Stomach (tissue), 9 donors: Measurements from ENCODE around the gene TAF4. TPM values are rescaled to one million over a fixed set of nuclear protein-coding genes. Genes with fewer than 3 reads are reported as not detected.
"Not testable (repeated sequence)": the region's sequence is repeated elsewhere in the genome, so short reads cannot be mapped to it uniquely, and the experiment has no call there.

Experiments
- DNase-seq, 2 donors: peaks; one replicate each; pipeline versions ENCODE4 v3.0.0 to v3.0.0-alpha.2; 2013 to 2019
- H3K27ac ChIP-seq, 5 donors: fragments of 200-600 bp in 4 of 5; sonication (generic) in 4 of 5; one replicate each; pipeline ENCODE4 v1.5.1; 2013 to 2019; ENCODE audit warnings: mild to moderate bottlenecking in 1 of 5, moderate library complexity in 1 of 5
- H3K27me3 ChIP-seq, 3 donors: fragments of 200-600 bp; sonication (generic); one replicate each; pipeline ENCODE4 v1.5.1; 2017 to 2019; ENCODE audit warnings: mixed run types in 1 of 3
- H3K36me3 ChIP-seq, 4 donors: fragments of 200-600 bp; sonication (generic); 1 replicate in 3 of 4; 2 replicates in 1 of 4; pipeline ENCODE4 v1.5.1; 2016 to 2019
- H3K4me1 ChIP-seq, 4 donors: fragments of 200-600 bp; sonication (generic); one replicate each; pipeline ENCODE4 v1.5.1; 2016 to 2019
- H3K4me3 ChIP-seq, 4 donors: fragments of 200-600 bp; sonication (generic) in 3 of 4; one replicate each; pipeline ENCODE4 v1.5.1; 2016 to 2019; ENCODE audit warnings: mild to moderate bottlenecking in 1 of 4
- H3K9me3 ChIP-seq, 4 donors: fragments of 200-600 bp; sonication (generic); one replicate each; pipeline ENCODE4 v1.5.1; 2016 to 2019
- EP300 ChIP-seq: sonication (generic); formaldehyde crosslinking; IDR thresholded peaks from one replicate; pipeline ENCODE4 v1.6.1; 2017; ENCODE audit warnings: antibody characterized with exemption
- POLR2A ChIP-seq, 4 donors: fragments of 450-650 bp; IDR thresholded peaks; one replicate each; pipeline ENCODE4 v1.6.1; 2016; ENCODE audit warnings: antibody characterized with exemption in 4 of 4, control low read depth in 2 of 4, mild to moderate bottlenecking in 1 of 4, moderate library complexity in 1 of 4
- POLR2AphosphoS5 ChIP-seq, 3 donors: sonication (generic); formaldehyde crosslinking; IDR thresholded peaks; one replicate each; pipeline ENCODE4 v1.6.1; 2016; ENCODE audit warnings: antibody characterized with exemption in 3 of 3
- WGBS, 5 donors: extraction: QIAGEN DNeasy Blood & Tissue Kit in 3 of 5; methylation state at CpG; one replicate each; pipeline versions ENCODE4 v1.1.5 to v1.1.7; 2013 to 2018; 5-methylcytosine and 5-hydroxymethylcytosine counted together
- intact Hi-C: fragments of 100-400 bp; cut with DNase I; formaldehyde crosslinking; loops from one replicate; pipeline ENCODE4 v1.15.1; 2023; ENCODE audit warnings: low total_unique reads
- polyA plus RNA-seq, 3 donors: library from polyadenylated mRNA; stranded (reverse); fragments of 200-250 nt; gene quantifications; one replicate each; pipeline ENCODE4 v1.2.3, GENCODE V29; 2013
- total RNA-seq, 5 donors: library from RNA; depleted of rRNA; stranded (reverse); fragments of >200 nt; gene quantifications; one replicate each; pipeline versions ENCODE4 v1.1.0 to v1.2.3, GENCODE V29; 2014 to 2016
- TF ChIP-seq, protein P1 (sequence below), 7 experiments: fragments of 450-650 bp in 4 of 7; fragments of 200-600 bp in 3 of 7; sonication (generic) in 3 of 7; IDR thresholded peaks; one replicate each; pipeline ENCODE4 v1.5.1; 2016 to 2019; ENCODE audit warnings: antibody characterized with exemption in 7 of 7, control low read depth in 2 of 7, mild to moderate bottlenecking in 1 of 7
- donor health status: healthy with polysubstance abuse.
- donor health status: Bipolar disorder and iron deficiency.
- donor health status: healthy.

TAF4 gene
- total and polyA plus RNA-seq, 8 donors, result 3.2 to 33.9 (median 11.2) TPM

DNA sequence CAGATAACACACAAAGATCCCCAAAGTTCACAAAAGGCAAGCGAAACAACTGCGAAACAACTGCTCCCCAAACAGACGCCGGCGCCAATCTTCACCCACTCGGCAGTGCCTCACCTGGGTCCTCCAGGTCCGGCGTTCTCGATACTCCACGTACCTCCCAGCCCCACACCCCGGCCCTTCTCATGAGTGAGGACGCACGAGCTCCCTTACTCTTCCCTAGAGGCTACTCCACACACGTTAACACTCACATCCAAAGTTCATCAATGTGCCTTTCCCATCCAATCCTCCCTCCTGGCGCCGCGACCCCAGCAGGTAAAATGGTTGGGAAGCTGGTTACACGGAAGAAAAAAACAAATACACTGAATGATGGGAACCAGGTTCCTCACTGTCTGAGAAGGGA, 77.0 kb downstream of the TAF4 start:
- Histone ChIP-seq H3K9me3 (peaks cover 5 to 23% (median 17%) of the 10 kb centered on the region in 4 donors), H3K27ac (no peak overlapping the region), H3K4me3 (no peak overlapping the region), H3K4me1 (no peaks in the 10 kb centered on the region), H3K27me3 (no peaks in the 10 kb centered on the region), H3K36me3 (peaks cover 33 to 92% (median 90%) of the 10 kb centered on the region in 4 donors)
- WGBS, 5 donors, result 94 to 97% (median 96%) methylated on average over 18 of the region's 18 CpGs
- no peak for DNase-seq
- intact Hi-C loops, result no loop called here
- TF ChIP-seq EP300 (no peak), POLR2A (IDR thresholded peaks at IDR 0.05) (no peak), POLR2AphosphoS5 (IDR thresholded peaks at IDR 0.05) (no peak)
- TF ChIP-seq, protein P1, sequence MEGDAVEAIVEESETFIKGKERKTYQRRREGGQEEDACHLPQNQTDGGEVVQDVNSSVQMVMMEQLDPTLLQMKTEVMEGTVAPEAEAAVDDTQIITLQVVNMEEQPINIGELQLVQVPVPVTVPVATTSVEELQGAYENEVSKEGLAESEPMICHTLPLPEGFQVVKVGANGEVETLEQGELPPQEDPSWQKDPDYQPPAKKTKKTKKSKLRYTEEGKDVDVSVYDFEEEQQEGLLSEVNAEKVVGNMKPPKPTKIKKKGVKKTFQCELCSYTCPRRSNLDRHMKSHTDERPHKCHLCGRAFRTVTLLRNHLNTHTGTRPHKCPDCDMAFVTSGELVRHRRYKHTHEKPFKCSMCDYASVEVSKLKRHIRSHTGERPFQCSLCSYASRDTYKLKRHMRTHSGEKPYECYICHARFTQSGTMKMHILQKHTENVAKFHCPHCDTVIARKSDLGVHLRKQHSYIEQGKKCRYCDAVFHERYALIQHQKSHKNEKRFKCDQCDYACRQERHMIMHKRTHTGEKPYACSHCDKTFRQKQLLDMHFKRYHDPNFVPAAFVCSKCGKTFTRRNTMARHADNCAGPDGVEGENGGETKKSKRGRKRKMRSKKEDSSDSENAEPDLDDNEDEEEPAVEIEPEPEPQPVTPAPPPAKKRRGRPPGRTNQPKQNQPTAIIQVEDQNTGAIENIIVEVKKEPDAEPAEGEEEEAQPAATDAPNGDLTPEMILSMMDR (IDR thresholded peaks at IDR 0.05), result no peak

DNA sequence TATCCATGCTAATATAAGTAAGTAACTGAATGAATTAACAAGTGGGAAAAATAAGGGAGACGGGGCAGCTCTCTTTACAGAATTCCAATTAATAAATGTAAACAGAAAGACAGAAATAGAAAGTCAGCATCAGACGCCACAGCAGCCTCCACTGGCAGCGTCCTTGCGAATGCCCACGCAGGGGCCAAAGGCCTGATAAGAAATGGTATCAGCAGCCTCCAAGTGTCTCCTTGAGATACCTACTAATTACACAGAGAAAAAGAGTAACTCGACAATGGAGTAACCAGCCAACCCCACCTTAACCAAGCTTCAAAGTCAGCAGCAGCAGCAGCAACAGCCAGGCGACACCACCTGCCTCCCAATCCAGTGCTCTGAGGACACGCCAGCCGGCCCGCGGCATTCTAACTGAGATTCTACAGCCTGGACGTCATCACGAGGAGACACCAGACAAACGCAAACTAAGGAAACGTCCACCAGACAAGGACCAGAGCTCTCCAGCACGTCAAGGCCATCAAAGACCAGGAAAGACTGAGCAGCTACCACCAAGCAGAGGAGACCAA, 78.8 kb downstream of the TAF4 start:
- TF ChIP-seq POLR2A (IDR thresholded peaks at IDR 0.05), result no peak
- intact Hi-C loops, result no loop called here
- Histone ChIP-seq H3K9me3 (peaks cover 4 to 10% (median 9%) of the 10 kb centered on the region in 4 donors), H3K27me3 (no peaks in the 10 kb centered on the region), H3K4me1 (no peaks in the 10 kb centered on the region), H3K4me3 (no peak overlapping the region), H3K36me3 (peaks cover 15 to 85% (median 83%) of the 10 kb centered on the region in 4 donors), H3K27ac (no peak overlapping the region)
- DNase-seq, result no peak
- 76 to 84% (median 81%) methylated on average over 16 of the region's 16 CpGs for WGBS, 5 donors

DNA sequence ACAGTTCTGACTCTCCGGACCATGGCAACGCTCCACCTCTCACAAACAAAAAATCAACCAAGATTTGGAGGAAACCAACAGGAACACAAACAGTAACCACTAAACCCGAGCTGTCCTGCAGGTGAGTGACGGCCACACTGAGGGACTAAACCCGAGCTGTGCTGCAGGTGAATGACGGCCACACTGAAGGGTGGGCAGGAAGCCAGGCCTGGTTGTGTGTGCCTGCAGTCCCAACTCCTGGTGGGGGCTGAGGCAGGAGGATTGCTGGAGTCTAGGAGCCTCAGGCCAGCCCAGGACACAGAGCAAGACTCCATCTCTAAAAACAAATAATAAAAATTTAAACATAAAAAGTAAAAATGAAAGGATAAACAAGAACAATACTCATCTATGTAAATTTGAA, 80.6 kb downstream of the TAF4 start:
- WGBS, 5 donors, result 84 to 90% (median 88%) methylated on average over 6 of the region's 6 CpGs
- DNase-seq, result no peak
- H3K4me3 ChIP-seq, result no peak overlapping the region
- H3K4me1 ChIP-seq, result peaks cover 0 to 7% (median 0%) of the 10 kb centered on the region in 4 donors
- H3K27me3 ChIP-seq, result no peaks in the 10 kb centered on the region
- H3K9me3 ChIP-seq, result no peaks in the 10 kb centered on the region
- H3K36me3 ChIP-seq, result peaks cover 5 to 75% (median 74%) of the 10 kb centered on the region in 4 donors
- TF ChIP-seq, protein P1 (IDR thresholded peaks at IDR 0.05), result no peak
- no peak for TF ChIP-seq POLR2AphosphoS5 (IDR thresholded peaks at IDR 0.05)
- TF ChIP-seq EP300, result no peak
- no peak for TF ChIP-seq POLR2A (IDR thresholded peaks at IDR 0.05)
- H3K27ac ChIP-seq, result no peak overlapping the region
- intact Hi-C loops, result no loop called here

DNA sequence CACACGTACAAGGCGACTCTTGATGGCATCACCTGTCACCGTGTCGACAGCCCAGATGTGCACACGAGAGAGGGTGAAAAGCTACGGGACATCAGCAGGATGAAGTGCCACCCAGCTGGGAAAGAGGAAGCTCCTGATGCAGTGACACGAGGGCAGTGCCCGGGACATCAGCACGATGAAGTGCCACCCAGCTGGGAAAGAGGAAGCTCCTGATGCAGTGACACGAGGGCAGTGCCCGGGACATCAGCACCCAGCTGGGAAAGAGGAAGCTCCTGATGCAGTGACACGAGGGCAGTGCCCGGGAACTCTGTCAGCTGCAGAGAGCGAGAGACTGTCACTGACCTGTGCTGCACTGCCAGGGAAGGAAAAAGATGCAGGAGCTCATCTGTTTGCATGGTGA, 81.2 kb downstream of the TAF4 start:
- DNase-seq, H3K9me3 ChIP-seq, H3K4me1 ChIP-seq, H3K27me3 ChIP-seq, H3K4me3 ChIP-seq, intact Hi-C loops, H3K27ac ChIP-seq: not testable (repeated sequence)
- H3K36me3 ChIP-seq, result peaks cover 0 to 76% (median 74%) of the 10 kb centered on the region in 4 donors
- WGBS, 5 donors, result 84 to 95% (median 89%) methylated on average over 12 to 14 of the region's 14 CpGs

DNA sequence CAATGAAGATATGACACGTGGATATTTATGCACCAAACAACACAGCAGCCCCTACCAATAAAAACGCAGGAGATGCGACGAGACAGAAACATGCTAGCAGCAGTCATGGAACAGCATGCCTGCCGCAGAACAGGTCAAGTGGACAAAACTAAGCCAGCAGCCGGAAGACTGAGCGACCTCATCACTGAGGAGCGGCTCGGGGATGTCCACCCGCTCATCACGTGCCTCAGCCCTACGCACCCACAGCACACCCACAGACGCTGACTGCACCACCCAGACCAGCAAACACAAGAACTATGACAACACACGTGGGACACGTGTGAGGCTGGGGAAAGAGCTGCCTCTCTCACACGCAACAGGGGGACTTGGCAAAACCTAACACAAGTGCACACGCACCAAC, 81.7 kb downstream of the TAF4 start:
- H3K4me3 ChIP-seq, result no peak overlapping the region
- no peak overlapping the region for H3K27ac ChIP-seq
- H3K9me3 ChIP-seq, result no peaks in the 10 kb centered on the region
- peaks cover 0 to 78% (median 73%) of the 10 kb centered on the region in 4 donors for H3K36me3 ChIP-seq
- intact Hi-C loops, result no loop called here
- H3K4me1 ChIP-seq, result peaks cover 0 to 7% (median 0%) of the 10 kb centered on the region in 4 donors
- DNase-seq, result no peak
- TF ChIP-seq POLR2A (IDR thresholded peaks at IDR 0.05) (no peak), POLR2AphosphoS5 (IDR thresholded peaks at IDR 0.05) (no peak), EP300 (no peak)
- WGBS, 5 donors, result 79 to 94% (median 86%) methylated on average over 16 to 17 of the region's 17 CpGs
- H3K27me3 ChIP-seq, result no peaks in the 10 kb centered on the region

DNA sequence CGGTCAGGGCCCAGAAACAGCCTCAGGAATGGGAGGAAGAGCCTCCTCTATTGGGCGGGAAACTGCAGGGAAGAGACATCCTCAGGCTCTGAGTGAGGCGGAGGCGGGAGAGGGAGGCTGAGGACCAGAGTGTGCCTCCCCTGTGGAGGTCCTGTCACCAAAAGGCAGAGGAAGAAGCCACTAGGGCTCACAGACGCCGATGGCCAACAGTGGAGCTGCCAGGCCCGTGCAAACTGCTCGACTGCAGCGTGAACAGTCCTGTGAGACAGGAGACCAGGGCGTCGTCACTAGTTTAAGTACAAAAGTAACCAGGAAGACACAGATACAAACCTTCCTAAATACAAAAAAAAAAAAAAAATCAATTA, 82.7 kb downstream of the TAF4 start:
- TF ChIP-seq POLR2A (IDR thresholded peaks at IDR 0.05) (no peak), EP300 (no peak), POLR2AphosphoS5 (IDR thresholded peaks at IDR 0.05) (no peak)
- TF ChIP-seq, protein P1 (IDR thresholded peaks at IDR 0.05), result no peak
- Histone ChIP-seq H3K27me3 (no peaks in the 10 kb centered on the region), H3K27ac (no peak overlapping the region), H3K4me1 (peaks cover 0 to 7% (median 0%) of the 10 kb centered on the region in 4 donors), H3K36me3 (peaks cover 0 to 70% (median 68%) of the 10 kb centered on the region in 4 donors), H3K9me3 (no peaks in the 10 kb centered on the region), H3K4me3 (no peak overlapping the region)
- WGBS, 5 donors, result 92 to 96% (median 92%) methylated on average over 11 of the region's 11 CpGs
- no peak for DNase-seq
- intact Hi-C loops, result no loop called here
